Activated T-cell treated with anti-CD3 and anti-CD28 coated beads, Interleukin-2, amount 50 U/mL, for 1 hour (primary cell): ENCODE data around the gene CCDC69.

ENCODE experiments used
- DNase-seq: peaks from one replicate; pipeline ENCODE4 v3.0.0-alpha.2; 2020

CCDC69 gene

GRCh38 chr5:151139015-151139414, 84.9 kb downstream of the CCDC69 start:
- no peak for DNase-seq

DNA sequence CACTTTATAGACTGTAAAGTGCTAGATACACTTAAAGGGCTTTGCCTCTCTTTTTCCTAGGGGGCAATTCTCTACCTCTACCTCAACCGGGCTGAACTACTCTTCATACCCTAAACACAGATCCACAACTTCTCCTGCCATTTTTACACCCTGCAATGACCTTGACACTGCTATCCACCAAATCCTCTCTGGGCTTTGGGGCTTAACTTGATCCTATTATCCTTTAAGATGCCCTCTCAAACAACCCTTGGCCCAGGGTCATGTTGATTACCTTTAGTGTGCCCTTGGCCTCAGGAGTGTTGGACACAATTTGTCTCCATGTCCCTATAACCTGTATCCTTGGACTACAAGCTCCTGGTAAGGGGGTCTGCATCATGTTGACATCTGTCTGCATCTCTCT, 85.8 kb downstream of the CCDC69 start:
- no peak for DNase-seq

DNA sequence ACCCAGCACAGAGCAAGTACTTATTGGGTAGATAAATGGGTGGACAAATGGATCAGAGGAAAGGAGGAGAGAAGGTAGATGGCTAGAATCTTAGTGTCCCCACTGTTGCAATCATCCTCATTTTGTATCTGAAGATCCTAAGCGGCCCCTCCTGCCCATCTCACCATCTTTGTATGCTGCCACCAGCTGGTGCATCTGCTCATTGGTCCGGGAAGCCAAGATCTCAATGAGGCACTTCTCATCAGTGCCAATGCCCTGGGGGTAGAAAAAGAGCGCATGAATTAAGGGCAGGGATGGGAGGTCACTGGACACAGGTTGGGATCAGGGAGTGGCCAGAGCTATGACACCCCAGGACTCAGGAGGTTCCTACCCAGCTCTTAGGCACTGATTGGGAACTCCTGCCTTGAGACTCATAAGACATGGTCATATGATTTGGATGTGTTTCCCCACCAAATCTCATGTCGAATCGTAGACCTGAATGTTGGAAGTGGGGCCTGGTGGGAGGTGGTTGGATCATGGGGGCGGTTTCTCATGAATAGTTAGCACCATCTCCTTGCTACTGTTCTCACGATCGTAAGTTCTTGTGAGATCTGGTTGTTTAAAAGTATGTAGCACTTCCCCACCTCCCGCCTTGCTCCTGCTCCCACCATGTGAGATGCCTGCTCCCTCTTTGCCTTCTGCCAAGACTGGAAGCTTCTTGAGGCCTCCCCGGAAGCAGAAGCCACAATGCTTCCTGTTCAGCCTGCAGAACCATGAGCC, 86.6 kb downstream of the CCDC69 start:
- no peak for DNase-seq

- DNase-seq, result no peak
These were observed 89.7 kb downstream of the CCDC69 start for GRCh38 chr5:151134228-151134627.

GRCh38 chr5:151132963-151133362, 90.9 kb downstream of the CCDC69 start:
- DNase-seq, result no peak
